ENCODE measurements around the gene ATF6B.

ATF6B gene

GRCh38 chr6:32127717-32128592 is at the start of gene ATF6B:
Gene ATF6B, minus strand, starts transcription at chr6:32128246. Its CDS starts 39 bp downstream, at chr6:32128207.
- peak; percentile 99 to 100 for DNase-seq

DNA sequence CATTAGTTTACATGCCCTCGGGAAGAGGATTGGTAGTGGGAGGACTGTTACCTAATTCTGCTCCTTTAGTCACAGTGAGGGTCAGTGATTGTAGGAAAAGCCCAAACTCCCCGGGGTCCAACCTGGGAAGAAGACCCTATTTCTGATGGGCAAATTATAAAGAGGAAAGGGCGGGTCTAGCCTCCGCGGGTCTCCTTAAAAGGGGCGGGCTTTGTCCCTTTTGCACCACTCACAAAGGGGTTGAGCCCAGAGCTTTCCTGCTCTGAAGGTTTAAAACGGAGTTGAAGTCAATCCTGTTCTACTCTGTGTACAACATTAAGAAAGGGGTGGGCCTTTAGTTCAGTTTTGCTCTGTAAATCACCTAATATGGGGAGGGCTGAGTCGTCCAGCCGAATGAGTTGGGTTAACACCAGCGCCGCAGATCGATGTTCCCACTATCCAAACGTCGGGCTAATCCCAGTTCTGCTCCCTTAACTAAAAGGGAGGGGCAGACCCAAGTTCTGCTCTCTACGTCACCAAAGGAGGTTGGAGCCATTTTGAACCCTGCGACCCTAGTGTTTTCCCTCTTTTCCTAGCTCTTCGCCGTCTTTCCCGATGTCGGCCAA is 49.2 kb upstream of the ATF6B start:
- DNase-seq: no peak

DNA sequence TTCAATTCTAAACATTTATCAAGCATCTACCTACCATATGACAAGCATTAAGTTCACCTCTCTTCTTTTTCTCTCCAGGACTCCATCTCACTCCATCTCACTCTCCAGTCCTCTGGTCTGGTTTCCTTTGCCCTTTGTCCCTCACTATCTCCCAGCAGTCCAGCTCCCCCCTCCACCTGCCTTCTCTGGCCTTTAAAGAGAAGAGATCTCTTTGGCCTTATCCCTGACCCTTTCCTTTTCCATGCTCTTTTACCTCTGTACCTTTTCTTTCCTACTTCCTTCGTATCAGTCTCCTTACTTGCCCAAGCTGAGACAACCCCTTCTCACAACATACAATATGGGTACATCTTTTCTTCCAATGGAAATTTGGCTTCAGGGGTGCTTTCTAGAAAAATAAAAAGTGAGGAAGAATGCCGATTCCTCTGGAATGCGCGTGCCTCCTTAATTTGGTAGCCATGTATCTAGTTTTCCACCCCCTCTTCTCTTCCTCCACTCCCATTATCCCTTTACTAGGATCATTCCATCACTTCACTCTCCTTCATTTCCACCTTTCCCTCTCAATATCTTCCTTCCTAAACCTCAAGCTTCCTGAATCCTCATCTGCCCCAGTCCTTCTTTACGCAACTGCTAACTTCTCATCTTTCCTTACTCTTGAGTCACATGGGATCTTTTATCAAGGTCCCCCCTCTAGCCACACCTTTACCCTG is 48.6 kb upstream of the ATF6B start:
- no peak for DNase-seq

DNA sequence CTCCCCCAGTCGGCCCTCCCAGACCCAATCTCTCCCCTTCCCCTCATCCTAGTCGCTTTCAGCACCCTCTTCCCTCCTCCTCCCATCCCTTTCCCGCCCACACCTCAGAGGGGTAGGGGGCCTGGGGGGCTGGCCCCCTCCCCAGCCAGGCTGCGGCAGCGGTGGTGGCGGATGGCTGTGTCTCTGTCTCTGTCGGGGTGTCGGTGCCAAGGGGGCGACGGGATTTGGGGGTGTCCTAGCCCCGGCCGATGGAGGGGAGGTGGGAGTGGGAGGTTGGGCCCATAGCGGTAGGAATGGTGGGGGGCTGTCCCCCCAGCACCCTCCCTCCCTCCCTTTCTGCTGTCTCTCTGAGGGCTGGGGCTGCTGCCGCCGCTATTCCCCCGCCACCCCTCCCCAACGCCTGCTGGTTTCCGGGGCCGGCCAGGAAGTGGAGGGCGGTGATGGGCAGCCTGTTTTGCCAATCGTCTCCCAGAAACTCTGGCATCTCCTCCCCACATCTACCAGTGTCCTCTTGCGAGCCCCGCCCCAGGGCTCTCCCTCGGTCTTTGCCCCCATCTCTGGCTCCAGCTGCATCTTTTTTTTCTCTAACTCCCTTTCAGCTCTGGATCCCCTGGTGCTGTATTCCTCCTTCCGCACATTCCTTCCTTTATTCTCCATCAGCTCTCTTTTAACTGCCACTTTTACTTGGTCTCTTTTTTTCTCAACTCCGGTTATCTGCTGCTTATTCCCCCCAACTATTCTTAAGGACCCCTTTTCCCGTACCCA is 47.8 kb upstream of the ATF6B start, which contains the start of gene AGPAT1:
Gene AGPAT1 (minus strand): TSS at position 374 of the 765 bp plus-strand sequence. CDS start 4,588 bp downstream, outside the sequence.
- DNase-seq: peak; percentile 89 to 99

- no peak for DNase-seq
Observed at GRCh38 chr6:32175322-32175710, 47.3 kb upstream of the ATF6B start.

DNA sequence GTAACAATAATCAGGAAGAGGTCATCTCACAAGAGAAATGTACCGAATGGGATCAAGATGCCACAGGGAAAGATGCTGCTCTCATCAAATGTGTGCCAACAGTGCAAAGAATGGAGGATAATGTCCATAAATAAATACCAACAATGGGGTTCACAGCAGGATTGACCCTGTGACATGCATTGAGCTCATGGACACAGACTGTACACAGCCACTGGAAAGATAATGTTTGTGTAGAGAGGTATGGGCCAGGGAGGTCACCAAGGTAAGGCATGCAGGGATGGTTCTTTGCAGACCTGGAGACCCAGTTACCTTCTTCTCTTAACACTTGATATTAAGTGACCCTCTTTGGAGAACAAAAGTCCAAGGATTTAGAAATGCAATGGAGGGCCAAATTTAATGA is 46.4 kb upstream of the ATF6B start:
- no peak for DNase-seq

DNA sequence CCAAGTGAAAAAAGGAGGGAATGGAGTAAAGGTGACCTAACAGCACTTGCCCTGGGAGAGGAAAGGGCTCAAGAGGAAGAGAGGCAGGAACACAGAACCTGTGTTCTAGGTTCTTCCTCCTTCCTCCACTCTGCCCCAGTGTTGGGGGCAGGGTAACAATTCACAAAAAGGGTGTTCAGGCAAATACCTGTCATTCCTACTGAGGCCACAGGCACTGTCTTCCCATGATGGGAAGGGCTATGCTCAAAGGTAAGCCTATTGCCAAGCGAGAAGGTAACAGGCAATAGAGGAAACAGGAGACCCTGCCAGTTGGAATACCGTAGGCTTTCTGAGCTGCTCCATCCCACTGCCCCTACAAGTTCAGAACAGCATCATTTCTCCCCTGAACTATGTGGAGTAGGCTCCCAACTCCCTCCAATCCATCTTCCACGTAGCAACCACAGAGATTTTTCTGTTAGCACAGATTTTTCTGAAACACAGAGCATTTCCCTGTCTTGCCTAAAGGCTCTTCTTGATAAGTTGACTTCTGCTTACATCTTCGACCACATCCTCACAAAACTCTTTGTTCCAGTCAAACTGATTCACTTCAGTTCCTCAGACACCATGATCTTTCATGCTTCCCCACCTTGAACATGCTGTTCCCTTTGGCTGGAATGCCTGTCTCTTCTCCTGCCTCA is 45.1 kb upstream of the ATF6B start:
- DNase-seq: no peak

DNA sequence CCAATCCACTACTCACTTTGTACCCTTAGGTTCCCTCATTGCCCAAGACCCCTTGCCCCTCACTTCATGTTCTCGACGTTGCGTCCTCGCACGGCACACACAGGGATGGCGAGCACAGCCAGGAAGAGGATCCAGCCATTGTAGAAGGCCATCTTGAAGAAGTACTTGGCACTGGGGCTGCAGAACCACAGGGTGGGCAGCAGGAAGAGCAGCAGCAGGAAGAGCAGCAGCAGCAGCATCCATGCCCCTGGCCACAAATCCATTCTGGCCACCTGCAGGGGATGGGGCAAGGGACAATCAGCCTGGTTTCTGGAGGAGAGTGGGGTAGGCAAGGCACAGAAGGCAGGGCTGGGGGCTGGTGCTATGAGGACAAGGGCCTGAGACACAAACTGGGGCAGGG is 43.2 kb upstream of the ATF6B start:
- DNase-seq: no peak

GRCh38 chr6:32170294-32170693 is 42.2 kb upstream of the ATF6B start:
- no peak for DNase-seq

- no peak for DNase-seq
Observed at GRCh38 chr6:32168807-32169591, 41.0 kb upstream of the ATF6B start.

- DNase-seq: no peak
Observed at GRCh38 chr6:32168350-32168749, 40.3 kb upstream of the ATF6B start.

- no peak for DNase-seq
Observed at GRCh38 chr6:32167761-32168262, 39.8 kb upstream of the ATF6B start.

- no peak for DNase-seq
Observed at GRCh38 chr6:32167154-32167760, 39.2 kb upstream of the ATF6B start.

DNA sequence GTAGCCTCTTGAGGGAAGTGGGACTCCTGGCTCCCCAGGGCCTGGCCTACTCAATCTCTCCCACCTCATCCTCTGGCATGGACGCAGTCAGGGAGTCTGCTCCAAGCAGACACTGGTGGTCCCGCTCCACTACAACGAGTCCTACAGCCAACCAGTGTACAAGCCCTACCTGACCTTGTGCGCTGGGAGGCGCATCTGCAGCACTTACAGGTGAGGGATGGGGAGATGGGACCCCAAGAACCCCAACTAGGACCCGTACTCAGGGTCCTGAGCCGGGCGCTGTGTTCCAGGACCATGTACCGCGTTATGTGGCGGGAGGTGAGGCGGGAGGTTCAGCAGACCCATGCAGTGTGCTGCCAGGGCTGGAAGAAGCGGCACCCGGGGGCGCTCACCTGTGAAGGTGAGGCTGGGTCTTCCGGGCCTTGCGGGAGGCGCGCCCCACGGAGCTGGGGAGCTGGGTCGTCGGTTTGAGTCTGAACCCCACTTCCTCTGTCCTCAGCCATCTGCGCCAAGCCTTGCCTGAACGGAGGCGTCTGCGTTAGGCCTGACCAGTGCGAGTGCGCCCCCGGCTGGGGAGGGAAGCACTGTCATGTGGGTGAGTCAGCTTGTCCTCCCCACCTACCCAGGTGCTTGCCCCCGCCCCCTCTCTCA is 38.5 kb upstream of the ATF6B start:
- no peak for DNase-seq

DNA sequence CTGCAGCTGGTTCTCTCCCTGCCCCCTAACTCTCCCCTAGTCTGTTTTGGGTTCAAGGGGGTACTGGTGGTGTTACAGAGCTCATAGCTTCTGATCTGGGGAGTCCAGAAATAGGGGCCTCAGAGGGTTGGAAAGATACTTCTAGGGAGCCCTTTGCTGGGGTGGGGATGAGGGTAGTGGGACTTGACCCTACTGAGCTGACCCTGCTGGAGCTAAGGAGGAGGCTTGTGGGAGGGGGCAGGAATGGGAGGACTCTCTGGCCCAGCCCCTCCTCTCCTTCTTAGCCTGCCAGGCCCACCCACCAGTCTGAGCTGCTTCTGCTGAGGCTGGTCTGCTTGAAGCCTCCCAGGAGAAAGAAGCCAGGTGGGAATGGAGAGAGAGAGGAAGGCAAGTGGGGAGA is 36.2 kb upstream of the ATF6B start, which contains the start of gene EGFL8:
Gene EGFL8 (plus strand): TSS at position 301 of the 400 bp plus-strand sequence. CDS start 1,571 bp downstream, outside the sequence.
- no peak for DNase-seq

DNA sequence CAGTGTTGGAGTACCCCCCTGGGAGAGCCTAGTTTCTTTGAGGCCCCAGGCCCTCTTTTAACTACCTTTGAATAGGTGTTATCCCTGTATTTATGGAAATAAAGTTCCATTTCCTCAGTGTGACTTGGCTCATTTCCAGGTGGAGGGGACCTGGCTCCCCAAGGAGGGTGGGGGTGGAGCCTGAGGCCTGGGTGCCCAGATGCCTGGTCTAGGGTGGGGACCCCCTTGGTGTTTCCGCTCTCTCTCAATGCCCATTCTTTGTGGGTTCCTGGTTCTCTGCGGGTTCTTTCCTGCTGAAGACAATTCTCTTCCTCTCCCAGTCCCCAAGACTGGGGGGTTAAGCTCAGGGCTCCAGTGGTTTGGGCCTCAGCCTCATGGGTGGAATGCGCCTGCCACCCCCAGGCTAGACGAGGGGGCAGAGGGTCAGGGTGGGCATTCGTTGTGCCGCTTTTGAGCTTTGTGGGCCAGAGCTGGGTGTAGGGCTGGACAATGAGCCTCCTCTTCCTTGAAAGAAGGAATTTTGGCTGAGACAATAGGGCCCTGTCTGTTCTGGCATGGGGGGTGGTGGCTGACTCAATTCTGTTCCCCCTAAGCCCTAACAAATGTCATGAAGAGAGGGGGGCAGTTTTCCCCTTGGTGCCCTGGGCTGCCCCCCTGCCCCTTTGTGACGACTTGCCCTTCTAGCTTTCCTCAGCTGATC is 35.7 kb upstream of the ATF6B start:
- DNase-seq: no peak

GRCh38 chr6:32158052-32158451 is 30.0 kb upstream of the ATF6B start:
- DNase-seq: no peak

GRCh38 chr6:32156891-32157290 is 28.8 kb upstream of the ATF6B start:
- DNase-seq: no peak

DNA sequence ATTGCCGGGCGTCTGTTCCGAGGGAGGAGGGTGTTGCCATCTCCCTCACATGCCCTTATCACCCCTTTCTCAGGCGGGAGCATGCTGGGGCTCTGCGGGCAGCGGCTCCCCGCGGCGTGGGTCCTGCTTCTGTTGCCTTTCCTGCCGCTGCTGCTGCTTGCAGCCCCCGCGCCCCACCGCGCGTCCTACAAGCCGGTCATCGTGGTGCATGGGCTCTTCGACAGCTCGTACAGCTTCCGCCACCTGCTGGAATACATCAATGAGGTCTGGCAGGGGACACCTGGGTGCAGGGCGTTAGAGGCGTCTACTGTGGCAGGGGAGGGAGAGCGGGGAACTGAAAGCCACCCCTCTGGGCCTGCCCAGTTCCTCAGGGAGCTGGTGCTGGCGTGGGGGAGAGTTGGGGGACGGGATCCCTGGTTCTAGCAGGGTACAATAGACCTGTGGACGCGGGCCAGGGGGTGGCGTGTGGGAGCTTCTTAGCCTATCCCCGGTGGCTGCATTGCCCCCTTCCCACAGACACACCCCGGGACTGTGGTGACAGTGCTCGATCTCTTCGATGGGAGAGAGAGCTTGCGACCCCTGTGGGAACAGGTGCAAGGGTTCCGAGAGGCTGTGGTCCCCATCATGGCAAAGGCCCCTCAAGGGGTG is 26.6 kb upstream of the ATF6B start:
- DNase-seq: peak in 1 of 2 donors; percentile 9

All from inflammatory macrophage treated with lipopolysaccharide for 1 hour (primary cell).